Thyroid gland (tissue), 4 donors: Measurements from ENCODE around the gene NLGN1. TPM values are rescaled to one million over a fixed set of nuclear protein-coding genes. Genes with fewer than 3 reads are reported as not detected.

Source experiments
- DNase-seq, 2 donors: peaks; one replicate each; pipeline ENCODE4 v3.0.0-alpha.2; 2019
- H3K27ac ChIP-seq, 3 donors: fragments of 200-600 bp; sonication (generic); 1 replicate in 2 of 3; 2 replicates in 1 of 3; pipeline ENCODE4 v1.5.1; 2016 to 2019; ENCODE audit warnings: mild to moderate bottlenecking in 1 of 3, moderate library complexity in 1 of 3
- H3K27me3 ChIP-seq: fragments of 200-600 bp; sonication (generic); one replicate; pipeline ENCODE4 v1.5.1; 2019
- H3K36me3 ChIP-seq, 2 donors: fragments of 200-600 bp; sonication (generic); one replicate each; pipeline ENCODE4 v1.5.1; 2016 to 2019
- H3K4me1 ChIP-seq, 2 donors: fragments of 200-600 bp; sonication (generic); one replicate each; pipeline ENCODE4 v1.5.1; 2017 to 2019
- H3K4me3 ChIP-seq, 3 donors: fragments of 200-600 bp; sonication (generic); replicated peaks in 1 of 3; 1 replicate in 2 of 3; 2 replicates in 1 of 3; pipeline ENCODE4 v1.5.1; 2016; ENCODE audit warnings: mild to moderate bottlenecking in 1 of 3
- H3K9me3 ChIP-seq: fragments of 200-600 bp; sonication (generic); one replicate; pipeline ENCODE4 v1.5.1; 2017
- POLR2A ChIP-seq, 2 donors: fragments of 450-650 bp; IDR thresholded peaks; one replicate each; pipeline ENCODE4 v1.6.1; 2017; ENCODE audit warnings: antibody characterized with exemption in 2 of 2, mild to moderate bottlenecking in 2 of 2, moderate library complexity in 1 of 2
- WGBS, 2 donors: methylation state at CpG; one replicate each; pipeline ENCODE4 v1.1.5; 2017; 5-methylcytosine and 5-hydroxymethylcytosine counted together
- intact Hi-C: fragments of 100-400 bp; cut with DNase I; formaldehyde crosslinking; loops from one replicate; pipeline ENCODE4 v1.15.1; 2023
- total RNA-seq, 4 donors: library from RNA; depleted of rRNA; stranded (reverse); fragments of >200 nt; gene quantifications; one replicate each; pipeline ENCODE4 v1.2.3, GENCODE V29; 2016
- TF ChIP-seq, protein P1 (sequence below), 6 experiments: fragments of 200-600 bp in 3 of 6; fragments of 450-650 bp in 3 of 6; sonication (generic) in 3 of 6; IDR thresholded peaks; one replicate each; pipeline ENCODE4 v1.5.1; 2016 to 2019; ENCODE audit warnings: antibody characterized with exemption in 6 of 6, mild to moderate bottlenecking in 2 of 6, inconsistent platforms in 1 of 6, moderate library complexity in 1 of 6

NLGN1 gene
- total RNA-seq, 4 donors from 2014 or later, result 2.4 to 13.9 (median 2.9) TPM

DNA sequence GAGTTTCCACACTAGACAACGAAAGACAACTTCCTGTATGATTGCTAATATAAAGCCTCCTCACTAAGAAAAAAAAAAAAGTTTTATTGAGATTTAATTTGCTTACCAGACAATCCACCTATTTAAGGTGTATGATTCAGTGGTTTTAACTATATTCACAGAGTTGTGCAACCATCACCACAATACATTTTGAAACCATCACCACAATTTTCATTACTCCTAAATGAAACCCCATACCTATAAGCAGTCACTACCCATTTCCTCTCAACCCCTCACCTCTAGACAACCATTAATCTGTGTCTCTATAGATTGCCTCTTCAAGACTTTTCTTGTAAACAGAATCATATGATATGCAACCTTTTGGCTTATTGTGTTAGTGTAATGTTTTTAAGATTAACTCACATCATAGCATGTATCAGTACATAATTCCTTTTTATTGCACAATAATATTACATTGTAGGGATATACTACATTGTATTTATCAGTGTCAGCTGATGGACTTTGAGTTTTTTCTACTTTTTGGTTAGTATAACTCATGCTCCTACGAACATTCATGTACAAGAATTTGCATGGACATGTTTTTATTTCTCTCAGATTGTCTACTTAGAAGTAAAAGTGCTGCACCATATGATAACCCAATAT lies 339.7 kb downstream of the NLGN1 start:
- Histone ChIP-seq H3K4me3 (no peak overlapping the region), H3K36me3 (no peaks in the 10 kb centered on the region), H3K9me3 (no peaks in the 10 kb centered on the region), H3K27me3 (no peaks in the 10 kb centered on the region), H3K27ac (no peak overlapping the region), H3K4me1 (no peaks in the 10 kb centered on the region)
- intact Hi-C loops, result no loop called here
- TF ChIP-seq, protein P1, sequence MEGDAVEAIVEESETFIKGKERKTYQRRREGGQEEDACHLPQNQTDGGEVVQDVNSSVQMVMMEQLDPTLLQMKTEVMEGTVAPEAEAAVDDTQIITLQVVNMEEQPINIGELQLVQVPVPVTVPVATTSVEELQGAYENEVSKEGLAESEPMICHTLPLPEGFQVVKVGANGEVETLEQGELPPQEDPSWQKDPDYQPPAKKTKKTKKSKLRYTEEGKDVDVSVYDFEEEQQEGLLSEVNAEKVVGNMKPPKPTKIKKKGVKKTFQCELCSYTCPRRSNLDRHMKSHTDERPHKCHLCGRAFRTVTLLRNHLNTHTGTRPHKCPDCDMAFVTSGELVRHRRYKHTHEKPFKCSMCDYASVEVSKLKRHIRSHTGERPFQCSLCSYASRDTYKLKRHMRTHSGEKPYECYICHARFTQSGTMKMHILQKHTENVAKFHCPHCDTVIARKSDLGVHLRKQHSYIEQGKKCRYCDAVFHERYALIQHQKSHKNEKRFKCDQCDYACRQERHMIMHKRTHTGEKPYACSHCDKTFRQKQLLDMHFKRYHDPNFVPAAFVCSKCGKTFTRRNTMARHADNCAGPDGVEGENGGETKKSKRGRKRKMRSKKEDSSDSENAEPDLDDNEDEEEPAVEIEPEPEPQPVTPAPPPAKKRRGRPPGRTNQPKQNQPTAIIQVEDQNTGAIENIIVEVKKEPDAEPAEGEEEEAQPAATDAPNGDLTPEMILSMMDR (IDR thresholded peaks at IDR 0.05), result no peak
- TF ChIP-seq POLR2A (IDR thresholded peaks at IDR 0.05), result no peak
- 77 to 87% methylated on average over 2 of the region's 2 CpGs for WGBS, 2 donors
- no peak for DNase-seq

DNA sequence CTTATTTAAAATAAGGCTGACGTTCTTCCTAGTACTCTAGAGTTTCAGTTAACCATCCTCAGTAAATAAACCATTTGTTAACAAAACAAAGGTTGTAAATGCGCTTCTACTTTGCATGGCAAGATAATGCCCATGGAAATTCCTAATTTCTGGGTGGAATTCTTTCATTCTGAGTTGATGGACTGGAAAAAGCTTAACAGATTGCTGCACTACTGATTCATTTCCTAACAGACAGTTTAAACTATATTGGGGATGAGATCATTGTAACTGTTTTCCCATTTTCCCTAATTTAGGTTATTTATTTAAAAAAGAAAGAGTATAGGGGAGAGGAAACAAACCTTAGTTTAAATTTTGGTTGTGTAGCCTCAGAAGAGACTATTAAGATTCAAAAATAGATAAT lies 342.2 kb downstream of the NLGN1 start:
- Histone ChIP-seq H3K36me3 (no peaks in the 10 kb centered on the region), H3K4me1 (no peaks in the 10 kb centered on the region), H3K9me3 (no peaks in the 10 kb centered on the region), H3K4me3 (no peak overlapping the region), H3K27me3 (no peaks in the 10 kb centered on the region), H3K27ac (no peak overlapping the region)
- WGBS, 2 donors, result 70 to 73% methylated on average over 2 of the region's 2 CpGs
- TF ChIP-seq POLR2A (IDR thresholded peaks at IDR 0.05), result no peak
- TF ChIP-seq, protein P1 (IDR thresholded peaks at IDR 0.05), result no peak
- intact Hi-C loops, result no loop called here
- DNase-seq, result no peak

DNA sequence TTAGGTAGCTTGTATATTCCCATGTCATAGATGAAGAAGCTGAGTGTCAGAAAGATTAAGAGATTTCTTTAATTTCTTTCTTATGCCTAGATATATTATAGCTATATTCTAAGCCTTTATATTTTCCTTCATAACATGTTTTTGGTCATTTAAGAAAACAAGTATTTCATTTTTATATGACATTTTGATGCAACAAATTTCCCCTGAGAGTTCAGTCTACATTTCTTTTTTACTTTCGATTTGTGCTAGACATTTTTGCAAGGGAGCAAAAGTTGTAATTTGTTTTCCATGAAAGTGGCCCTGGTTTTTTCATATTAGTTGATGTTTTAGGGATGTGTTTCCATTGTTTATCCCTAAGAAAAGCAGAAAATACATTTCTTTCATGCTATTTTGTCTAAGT lies 344.9 kb downstream of the NLGN1 start:
- no peak for TF ChIP-seq POLR2A (IDR thresholded peaks at IDR 0.05)
- TF ChIP-seq, protein P1 (IDR thresholded peaks at IDR 0.05), result no peak
- Histone ChIP-seq H3K9me3 (no peaks in the 10 kb centered on the region), H3K4me1 (no peaks in the 10 kb centered on the region), H3K36me3 (no peaks in the 10 kb centered on the region), H3K27me3 (no peaks in the 10 kb centered on the region), H3K27ac (no peak overlapping the region), H3K4me3 (no peak overlapping the region)
- DNase-seq, result no peak
- whole genome bisulfite sequencing, 2 donors, result 76 to 79% methylated on average over 1 of the region's 1 CpG
- intact Hi-C loops, result no loop called here

DNA sequence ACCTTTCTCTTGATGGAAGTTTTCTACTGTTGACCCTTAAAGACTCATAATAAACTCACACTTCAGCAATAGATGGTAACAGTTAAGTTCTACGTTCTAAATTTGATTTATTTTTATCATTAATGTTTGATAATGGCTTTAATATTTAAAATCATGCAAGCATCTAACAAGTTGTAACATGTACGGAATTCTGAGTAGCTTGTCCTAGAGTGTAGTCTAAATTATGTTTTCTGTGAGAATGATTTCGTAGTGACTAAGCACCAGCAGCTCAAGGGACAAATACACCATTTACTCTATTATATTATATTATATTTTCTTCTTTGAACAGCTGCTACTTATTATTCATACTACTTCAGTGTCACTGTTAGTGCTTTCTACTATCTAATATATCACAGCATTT lies 345.6 kb downstream of the NLGN1 start:
- Histone ChIP-seq H3K36me3 (no peaks in the 10 kb centered on the region), H3K4me1 (no peaks in the 10 kb centered on the region), H3K27me3 (no peaks in the 10 kb centered on the region), H3K27ac (no peak overlapping the region), H3K9me3 (no peaks in the 10 kb centered on the region), H3K4me3 (no peak overlapping the region)
- TF ChIP-seq POLR2A (IDR thresholded peaks at IDR 0.05), result no peak
- TF ChIP-seq, protein P1 (IDR thresholded peaks at IDR 0.05), result no peak
- intact Hi-C loops, result no loop called here
- DNase-seq, result no peak
- 84 to 87% methylated on average over 3 of the region's 3 CpGs for WGBS, 2 donors

DNA sequence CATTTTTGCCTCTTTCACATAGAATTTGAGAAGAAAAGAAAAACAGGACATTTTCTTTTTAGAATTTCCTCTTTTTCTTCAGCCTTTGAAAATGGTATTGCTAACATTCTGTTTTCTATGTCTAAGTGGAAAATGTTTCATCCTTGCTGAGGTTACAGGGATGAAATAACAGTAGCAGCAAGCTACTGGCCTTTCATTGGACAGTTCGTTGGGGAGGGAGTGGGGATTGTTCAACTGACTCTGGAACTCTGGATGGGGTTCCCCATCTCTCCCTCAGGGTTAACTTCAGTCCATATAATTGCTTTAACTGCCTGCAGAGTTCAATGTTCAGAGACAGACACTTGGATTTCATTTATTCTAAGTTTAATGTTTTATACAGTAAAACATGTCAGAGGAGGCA lies 346.0 kb downstream of the NLGN1 start:
- Histone ChIP-seq H3K9me3 (no peaks in the 10 kb centered on the region), H3K27me3 (no peaks in the 10 kb centered on the region), H3K36me3 (no peaks in the 10 kb centered on the region), H3K4me1 (no peaks in the 10 kb centered on the region), H3K4me3 (no peak overlapping the region), H3K27ac (no peak overlapping the region)
- 70 to 72% methylated on average over 1 of the region's 1 CpG for WGBS, 2 donors
- intact Hi-C loops, result no loop called here
- TF ChIP-seq, protein P1 (IDR thresholded peaks at IDR 0.05), result no peak
- TF ChIP-seq POLR2A (IDR thresholded peaks at IDR 0.05), result no peak
- DNase-seq, result no peak
